NCI-H1930 (cell line): Measurements from ENCODE around the gene BRCA1.
"Not testable (repeated sequence)": the region's sequence is repeated elsewhere in the genome, so short reads cannot be mapped to it uniquely, and the experiment has no call there.

Experiments used
- DNase-seq, 2 experiments: peaks; one replicate each; lab custom pipeline; 2025; lab: John Stamatoyannopoulos, UW

BRCA1 gene

DNA sequence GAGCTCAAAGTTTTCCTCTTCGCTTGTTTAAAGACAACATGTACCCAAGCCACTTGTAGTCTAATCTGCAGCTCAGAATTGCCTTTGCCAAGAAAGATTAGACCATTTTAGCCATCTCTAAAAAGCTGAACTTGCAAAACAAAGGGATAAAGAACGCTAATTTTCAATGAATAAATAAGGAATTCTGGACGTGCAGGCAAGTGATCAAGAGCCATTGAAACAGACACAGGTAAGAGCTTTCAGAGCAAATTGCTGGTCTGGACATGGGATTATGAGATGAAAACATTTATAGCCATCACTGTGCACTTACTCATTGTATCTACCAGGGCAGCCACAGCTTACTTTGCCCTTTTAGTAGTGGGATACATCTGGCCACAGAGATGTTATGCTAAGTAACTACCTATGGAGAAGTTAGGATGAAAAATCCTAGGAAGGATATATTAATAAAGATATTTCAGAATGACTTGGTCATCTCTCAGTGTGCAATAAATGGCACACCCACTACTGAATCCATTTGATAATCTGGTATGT is 55.7 kb downstream of the BRCA1 start:
- DNase-seq, result no peak

DNA sequence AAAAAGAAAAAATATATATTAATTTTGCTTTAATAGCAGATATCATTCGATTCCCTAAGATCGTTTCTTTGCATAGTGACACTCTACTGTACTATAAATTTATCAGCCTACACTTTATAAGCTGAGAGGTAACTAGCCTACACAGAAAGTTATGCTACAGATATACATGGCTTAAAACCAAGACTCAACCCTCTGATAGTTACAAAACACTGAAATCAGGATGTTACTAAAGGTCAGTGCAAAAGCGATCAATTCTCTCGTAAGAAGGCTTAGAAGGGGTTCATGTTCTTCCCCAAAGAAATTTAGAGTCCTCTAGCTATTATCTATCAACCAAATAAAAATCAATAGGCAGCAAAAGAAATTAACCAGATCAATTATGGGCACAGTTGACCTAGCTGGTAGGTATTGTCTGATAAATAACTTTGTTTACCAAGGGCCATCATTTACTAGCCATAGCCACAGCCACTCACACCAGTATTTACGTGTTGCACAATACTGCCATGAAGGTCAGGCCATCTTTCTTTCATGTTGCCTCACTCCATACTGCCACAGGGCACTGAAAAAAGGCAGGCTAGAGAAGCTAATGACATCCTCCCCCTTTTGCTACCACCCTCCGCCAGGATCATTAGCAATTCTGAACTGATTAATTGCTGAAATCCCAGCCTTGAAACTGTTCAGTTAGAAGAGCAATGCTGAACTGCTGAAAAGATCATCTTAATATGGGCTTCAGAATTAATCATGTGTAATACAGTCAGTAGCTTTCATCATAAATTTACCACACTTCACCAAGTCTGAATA is 56.4 kb downstream of the BRCA1 start:
- no peak for DNase-seq

DNA sequence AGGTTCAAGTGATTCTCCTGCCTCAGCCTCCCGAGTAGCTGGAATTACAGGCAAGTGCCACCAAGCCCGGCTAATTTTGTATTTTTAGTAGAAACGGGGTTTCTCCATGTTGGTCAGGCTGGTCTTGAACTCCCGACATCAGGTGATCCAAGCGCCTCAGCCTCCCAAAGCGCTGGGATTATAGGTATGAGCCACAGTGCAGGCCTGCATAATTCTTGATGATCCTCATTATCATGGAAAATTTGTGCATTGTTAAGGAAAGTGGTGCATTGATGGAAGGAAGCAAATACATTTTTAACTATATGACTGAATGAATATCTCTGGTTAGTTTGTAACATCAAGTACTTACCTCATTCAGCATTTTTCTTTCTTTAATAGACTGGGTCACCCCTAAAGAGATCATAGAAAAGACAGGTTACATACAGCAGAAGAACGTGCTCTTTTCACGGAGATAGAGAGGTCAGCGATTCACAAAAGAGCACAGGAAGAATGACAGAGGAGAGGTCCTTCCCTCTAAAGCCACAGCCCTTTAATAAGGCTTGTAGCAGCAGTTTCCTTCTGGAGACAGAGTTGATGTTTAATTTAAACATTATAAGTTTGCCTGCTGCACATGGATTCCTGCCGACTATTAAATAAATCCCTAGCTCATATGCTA is 62.1 kb downstream of the BRCA1 start:
- DNase-seq, result no peak

DNA sequence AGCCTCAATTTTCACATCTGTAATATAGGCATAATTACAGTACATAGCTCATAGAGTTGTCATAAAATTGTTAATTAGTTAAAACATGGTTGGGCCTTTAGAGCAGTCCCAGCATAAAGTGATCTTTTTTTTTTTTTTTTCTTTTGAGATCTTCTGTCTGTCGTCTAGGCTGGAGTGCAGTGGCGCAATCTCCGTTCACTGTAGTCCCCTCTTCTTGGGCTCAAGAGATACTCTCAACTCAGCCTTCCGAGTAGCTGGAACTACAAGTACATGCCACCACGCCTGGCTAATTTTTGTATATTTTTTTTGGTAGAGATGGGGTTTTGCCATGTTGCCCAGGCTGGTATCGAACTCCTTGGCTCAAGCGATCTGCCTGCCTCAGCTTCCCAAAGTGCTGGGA is 69.1 kb downstream of the BRCA1 start:
- DNase-seq, result no peak

DNA sequence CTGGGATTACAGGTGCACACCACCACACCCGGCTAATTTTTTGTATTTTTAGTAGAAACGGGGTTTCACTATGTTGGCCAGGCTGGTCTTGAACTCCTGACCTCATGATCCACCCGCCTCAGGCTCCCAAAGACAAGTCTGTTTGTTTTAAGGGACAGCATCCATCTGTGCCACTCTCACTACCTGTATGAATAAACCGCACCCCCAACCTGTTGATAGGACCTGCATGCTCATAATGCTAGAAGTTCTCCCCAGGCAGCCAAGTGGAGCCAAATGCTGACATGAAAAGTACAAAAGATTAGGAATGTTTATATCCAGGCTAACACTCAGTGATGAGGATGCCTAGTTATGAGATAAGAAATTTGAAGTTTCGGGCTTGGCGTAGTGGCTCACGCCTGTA is 72.2 kb downstream of the BRCA1 start:
- not testable (repeated sequence) for DNase-seq

DNA sequence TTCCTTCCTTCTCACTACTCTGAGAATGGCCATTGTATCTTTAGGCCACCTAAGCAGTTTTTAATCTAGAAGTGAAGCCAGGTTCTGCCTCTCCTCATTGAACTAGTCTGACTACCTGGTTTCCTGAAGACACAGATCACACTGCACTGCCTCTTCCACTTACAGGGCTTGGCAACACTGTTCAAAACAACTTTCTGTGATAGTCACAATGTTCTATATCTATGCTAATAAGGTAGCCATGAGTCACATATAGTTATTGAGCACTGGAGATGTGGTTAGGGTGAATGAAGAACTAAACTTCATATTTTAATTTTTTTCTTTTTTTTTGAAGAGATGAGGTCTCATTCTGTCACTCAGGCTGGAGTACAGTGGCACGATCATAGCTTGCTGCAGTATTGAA is 73.2 kb downstream of the BRCA1 start:
- DNase-seq, result no peak

DNA sequence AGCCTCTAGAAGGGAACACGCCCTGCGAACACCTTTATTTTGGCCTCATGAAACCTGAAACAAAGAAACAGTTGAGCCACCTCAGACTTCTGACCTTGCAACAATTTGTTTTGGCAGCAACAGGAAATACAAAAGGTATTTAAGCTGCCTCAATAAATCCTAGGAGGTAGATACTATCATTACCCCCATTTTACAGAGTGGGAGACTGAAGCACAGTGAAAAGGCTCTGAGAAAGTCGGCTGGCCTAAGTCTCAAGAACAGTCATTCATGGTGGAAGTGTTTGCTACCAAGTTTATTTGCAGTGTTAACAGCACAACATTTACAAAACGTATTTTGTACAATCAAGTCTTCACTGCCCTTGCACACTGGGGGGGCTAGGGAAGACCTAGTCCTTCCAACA is 81.1 kb downstream of the BRCA1 start:
- DNase-seq, result no peak

DNA sequence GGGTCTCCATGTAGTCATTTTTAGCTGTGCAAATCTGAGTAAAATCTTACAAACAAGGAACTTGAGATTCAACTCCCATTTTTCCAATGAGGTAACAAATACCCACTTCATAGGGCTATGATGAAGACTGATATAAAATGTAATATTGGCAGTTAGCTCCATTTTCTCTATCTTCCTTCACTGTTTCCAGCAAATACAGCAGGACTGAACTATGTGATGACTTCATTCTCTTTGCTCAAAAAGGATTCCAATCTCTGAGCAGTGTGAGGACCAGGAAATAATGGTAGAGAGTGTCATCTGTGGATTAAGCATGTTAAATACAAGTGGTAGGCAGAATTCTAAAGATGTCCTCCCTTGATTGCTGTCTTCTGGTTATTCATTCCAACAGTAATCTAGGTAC is 81.9 kb downstream of the BRCA1 start:
- no peak for DNase-seq

DNA sequence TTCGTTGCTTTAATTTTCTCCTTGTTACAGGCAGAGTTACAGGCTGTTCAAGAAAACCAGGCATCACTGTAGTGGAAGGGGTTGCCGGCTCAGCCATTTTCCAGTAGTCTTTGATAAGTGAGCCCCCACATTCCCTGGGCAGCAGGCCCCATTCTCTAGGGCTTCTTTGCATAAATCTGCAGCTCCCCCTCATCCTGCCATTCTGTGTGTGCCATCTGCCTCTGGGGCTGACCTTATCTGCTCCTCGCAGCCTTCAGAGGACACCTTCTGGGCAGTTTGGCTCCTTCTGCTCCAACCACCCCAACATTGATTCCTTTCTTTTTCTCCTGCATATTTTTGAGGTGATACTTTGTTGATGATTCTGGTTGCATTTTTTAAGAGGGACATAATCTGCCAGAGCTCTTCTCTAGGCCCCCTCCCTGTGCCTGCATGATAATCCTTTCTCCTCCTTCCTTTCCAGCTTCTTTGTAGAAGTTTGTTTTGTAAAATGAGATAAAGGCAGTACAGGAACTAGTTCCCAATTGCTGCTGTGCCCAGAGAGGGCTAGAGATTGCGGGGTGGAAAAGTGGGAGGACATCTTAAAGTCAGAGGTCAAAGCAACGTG is 83.0 kb downstream of the BRCA1 start:
- DNase-seq, result no peak

DNA sequence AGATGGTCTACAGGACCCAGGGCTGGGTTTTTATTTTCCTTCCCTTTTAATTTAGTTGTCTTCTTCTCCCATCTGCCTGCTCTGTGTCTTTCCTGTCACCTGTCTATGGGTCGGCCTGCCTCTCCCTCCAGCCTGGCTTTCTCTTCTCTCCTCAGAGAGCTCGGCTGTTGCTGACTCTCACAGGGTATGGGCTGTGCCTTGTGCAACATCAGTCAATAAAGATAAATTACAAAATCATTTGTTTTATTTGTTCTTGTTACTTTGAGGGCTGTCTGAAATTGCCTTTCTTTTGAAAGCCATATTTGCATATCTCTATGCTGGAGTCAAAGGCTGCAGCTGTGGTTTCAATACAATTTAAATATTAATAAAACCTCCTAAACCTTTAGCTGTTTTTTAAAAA is 84.5 kb downstream of the BRCA1 start:
- DNase-seq, result no peak

DNA sequence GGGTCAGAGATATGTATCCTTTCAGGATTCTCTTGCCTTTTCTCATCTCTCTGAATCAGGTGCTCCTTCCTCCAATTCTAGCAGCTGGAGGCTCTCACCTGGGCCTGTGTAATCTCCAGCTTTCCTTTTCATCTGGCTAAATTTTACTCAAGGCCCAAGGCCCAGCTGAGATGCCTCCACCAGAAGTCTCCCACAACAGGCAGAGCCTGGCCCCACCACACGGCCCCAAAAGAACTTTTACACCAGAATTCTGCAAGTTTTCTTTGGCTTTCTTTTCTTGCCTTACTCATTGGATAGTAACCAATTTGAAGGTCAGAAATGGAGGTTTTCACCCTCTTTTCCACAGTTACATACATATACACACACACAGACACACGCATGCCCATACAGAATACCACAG is 85.5 kb downstream of the BRCA1 start:
- DNase-seq, result no peak

DNA sequence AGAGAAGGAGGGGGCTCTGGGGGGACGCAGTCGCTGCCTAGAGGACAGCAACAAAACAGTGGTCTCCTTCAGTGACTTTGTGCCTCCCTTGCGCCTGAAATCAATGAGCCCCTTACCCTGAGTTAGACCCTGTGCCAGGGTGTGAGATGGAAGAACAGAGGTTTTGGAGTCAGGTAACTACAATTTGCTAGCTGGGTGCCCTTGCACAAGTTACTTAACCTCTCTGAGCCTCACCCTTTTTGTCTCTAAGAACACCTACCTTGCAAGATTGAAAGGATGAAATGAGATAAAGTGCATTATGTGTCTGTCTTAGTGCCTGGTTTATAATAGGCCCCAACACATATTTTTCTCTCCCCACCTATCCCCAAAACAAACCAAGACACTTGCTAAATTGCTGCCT is 90.3 kb downstream of the BRCA1 start:
- DNase-seq, result no peak

DNA sequence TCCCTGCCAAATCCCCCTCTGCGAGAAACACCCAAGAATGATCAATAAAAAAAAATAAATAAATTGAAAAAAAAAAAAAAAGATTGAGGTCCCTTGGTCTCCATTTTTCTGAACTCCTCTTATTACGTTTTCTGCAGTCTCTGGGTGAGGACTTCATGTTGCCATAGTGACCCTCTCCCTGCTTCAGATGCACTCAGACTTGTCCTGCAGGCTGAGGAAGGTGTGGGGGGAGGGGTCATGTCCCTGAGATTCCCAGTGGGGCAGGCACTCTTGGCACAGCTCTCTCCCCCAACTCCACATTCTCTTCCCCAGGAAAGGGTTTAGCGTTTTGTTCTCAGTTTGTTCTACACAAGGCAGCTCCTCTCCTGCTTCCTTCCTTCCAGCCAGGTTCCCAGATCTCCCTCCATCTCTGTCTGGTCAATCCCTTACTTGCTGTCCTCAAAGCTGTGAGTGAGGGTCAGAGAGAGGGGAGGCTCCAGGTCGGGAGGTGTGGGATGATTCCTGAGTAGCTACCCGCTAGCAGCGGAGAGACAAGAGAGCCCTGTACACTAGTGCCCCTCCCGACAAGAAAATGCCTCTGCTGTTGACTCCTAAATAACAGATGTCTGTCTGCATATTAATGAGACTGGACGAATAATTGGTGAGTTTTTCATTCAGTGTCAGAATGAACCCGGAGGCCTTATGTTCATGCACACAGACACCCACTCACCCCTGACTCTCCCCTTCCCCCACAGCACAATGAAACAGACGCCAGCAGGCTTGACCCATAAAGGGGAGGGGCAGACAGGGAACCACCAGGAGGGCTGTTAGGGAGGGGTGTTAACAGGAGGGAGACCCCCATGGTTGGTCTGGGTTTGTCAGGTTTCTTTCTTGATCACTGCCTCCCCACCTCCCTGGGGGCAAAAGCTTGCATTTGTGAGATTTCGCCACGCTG is 90.9 kb downstream of the BRCA1 start:
- DNase-seq, result no peak

DNA sequence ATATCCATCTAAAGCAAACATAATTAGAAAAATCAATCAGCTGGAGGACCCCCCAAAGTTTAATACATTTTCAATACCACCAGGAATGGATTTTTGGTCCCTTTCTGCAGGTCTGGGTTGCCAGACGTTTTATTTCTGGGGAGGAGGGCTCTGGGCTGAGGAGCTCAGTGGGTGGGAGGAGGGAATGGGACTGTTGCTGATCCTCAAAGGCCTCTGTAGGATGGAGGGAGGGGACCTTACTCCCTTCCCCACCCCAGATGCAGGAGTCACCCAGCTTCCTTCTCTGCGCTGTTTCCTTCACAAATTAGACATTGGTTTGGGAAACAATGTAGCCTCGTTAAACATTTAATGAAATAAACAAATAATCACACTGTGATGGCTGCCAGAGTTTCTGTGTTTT is 93.5 kb downstream of the BRCA1 start:
- no peak for DNase-seq

DNA sequence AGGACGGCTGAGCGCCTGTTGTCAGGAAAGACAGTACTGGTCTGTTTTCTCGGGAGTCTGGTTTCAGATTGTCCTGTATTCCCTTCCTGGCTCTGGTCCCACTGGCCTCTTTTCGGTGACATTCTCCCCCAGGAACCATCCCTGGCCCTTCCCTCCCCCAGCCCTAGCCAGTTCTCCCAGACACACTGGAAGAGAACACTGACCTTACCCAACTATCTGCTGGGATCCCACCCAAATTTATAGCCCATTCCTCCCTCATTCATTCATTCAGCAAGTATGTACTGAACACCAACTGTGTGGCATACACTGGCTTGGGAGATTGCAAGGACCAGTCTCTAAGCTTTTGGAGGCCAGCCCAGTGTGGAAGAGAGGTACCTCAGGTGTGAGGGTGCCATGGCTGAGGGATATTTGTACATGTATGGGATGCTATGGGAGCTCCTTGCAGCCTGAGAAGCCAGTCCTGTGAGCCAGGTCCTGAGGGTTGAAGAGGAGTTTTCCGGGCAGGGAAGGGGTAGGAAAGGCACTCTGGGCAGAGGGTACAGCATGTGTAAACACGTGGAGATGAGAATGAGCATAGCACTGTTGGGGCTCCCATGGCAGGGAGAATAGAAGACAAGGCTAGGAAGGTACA is 94.9 kb downstream of the BRCA1 start:
- DNase-seq, result no peak

DNA sequence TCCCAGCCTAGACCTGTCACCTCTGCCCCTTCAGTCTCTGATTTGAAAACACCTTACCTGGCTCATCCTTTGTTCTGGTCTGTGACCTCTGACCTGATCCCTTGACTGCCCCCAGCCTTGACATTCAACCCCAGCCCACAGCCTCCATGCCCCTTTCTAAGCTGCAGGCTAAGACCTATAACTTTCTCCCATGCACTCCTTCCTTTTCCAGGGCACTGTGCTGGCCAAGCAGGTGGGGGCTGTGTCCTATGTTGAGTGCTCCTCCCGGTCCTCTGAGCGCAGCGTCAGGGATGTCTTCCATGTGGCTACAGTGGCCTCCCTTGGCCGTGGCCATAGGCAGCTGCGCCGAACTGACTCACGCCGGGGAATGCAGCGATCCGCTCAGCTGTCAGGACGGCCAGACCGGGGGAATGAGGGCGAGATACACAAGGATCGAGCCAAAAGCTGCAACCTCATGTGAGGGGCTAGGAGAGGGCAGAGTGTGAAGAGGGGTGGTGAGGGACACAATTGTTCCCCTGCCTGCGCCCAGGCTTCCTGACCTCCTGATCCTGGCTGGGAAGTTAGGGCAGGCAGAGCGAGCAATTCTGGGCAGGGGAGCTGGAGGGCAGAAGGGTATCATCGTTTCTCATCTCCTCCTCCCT is 96.8 kb downstream of the BRCA1 start:
- no peak for DNase-seq

DNA sequence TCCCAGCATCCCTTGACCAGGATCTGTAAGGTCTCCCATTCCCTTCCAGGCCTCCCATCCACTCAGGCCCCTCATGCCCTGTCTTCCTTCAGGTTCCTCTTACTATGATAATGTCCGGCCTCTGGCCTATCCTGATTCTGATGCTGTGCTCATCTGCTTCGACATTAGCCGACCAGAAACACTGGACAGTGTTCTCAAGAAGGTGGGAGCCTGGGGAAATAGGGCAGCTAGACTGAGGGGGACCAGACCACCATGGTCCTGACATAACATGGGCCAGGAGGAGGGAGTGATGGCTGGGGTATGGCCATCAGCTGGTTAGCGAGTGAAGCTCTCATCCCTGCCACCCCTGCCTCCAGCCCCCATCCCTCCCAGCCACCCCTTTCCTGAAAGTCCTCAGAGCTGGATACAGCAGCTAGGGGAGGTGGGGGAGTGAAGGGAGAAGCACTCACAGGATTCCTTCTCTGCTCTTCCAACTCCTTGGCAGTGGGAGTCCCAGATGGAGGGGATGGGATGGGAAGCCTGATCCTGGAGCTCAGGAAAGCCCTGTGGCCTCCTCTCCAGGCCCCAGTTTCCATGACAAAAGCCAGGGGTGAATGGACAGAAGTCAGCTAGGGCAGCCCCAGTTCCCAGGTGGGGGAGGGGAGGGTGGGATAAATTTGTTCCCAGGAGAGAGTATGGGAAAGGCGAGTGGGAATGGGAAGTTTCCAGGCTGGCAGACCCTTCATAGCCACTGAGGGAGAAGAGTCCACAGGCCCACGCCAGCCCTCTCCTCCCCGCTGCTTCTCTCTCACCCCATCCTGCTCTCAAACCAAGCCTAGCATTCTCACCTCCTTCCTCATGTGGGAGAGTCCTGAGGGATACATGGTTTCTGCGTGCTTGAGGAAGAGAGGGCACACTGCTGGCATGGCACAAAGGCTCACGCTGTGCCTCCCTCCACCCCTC is 97.8 kb downstream of the BRCA1 start:
- DNase-seq, result no peak

DNA sequence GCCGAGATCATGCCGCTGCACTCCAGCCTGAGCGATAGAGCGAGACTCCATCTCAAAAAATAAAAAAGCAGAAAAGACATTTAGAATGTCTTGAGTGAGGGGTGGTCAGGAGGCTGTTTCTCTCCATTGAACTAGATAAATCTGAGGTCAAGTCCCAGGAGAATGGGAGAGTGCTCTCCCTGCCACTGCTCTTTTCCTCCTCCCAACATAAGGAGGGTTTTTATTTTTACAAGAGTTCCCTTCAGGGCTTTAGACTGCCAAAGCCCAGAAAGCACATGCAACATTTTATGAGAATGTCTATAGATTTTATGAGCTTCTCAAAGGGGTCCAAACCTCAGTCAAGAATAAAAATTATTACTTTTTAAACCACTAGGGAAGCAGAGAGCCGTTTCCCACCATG is 98.6 kb downstream of the BRCA1 start:
- DNase-seq, result no peak

DNA sequence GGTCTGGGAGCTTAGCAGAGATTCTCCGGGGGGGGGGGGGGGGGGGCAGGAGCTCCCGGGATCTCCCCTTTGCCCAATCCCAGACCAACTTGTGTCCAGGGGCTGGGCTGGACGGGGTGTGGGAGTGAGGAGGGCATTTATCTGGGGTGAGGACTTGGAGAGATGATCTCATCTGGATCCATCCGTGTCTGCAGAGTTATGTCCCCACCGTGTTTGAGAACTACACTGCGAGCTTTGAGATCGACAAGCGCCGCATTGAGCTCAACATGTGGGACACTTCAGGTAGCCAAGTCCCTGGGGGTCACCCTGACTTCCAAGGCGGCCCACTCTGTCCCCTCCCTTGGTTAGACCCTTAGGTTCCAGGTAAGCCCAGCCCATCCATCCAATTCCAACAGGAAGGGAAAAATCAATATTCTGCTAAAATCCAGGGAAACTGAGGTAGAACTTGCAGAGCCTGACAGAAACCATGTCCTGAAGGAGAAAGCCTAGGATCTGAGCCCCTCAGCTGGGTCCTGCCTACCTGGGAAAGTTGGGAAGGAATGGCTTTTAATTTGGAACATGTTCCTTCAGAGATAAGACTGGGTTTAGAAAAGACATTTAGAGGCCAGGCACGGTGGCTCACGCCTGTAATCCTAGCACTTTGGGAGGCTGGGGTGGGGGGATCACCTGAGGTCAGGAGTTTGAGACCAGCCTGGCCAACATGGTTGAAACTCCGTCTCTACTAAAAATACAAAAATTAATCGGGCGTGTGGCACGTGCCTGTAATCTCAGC is 99.2 kb downstream of the BRCA1 start:
- DNase-seq, result no peak
